Effector memory CD8-positive, alpha-beta T cell (primary cell): Measurements from ENCODE around the gene TLL2.

ENCODE experiments used
- ATAC-seq: fragments of 150-1000 bp; cut with Tn5 transposase; replicated peaks from 2 replicates; pipeline ENCODE4 v1.10.0; 2021; ENCODE audit warnings: mild to moderate bottlenecking, moderate library complexity
- DNase-seq, 3 experiments: peaks; one replicate each; pipeline ENCODE4 v3.0.0; 2021
- H3K27ac Mint-ChIP-seq, 2 donors: one replicate each; pipeline ENCODE4 v1.8.0; 2022; ENCODE audit warnings: mild to moderate bottlenecking in 2 of 2, mixed read lengths in 2 of 2, moderate library complexity in 2 of 2
- H3K27me3 Mint-ChIP-seq, 2 donors: one replicate each; pipeline ENCODE4 v1.8.0; 2022; ENCODE audit warnings: mixed read lengths in 2 of 2
- H3K36me3 Mint-ChIP-seq: one replicate; pipeline ENCODE4 v1.8.0; 2022; ENCODE audit warnings: mild to moderate bottlenecking, moderate library complexity, mixed read lengths; ENCODE audit not compliant: insufficient read depth
- H3K4me1 Mint-ChIP-seq, 2 donors: one replicate each; pipeline ENCODE4 v1.8.0; 2022; ENCODE audit warnings: low read depth in 2 of 2, mixed read lengths in 2 of 2
- H3K4me3 Mint-ChIP-seq, 2 donors: one replicate each; pipeline ENCODE4 v1.8.0; 2022; ENCODE audit warnings: mild to moderate bottlenecking in 2 of 2, mixed read lengths in 2 of 2, moderate library complexity in 2 of 2
- H3K9me3 Mint-ChIP-seq, 2 donors: one replicate each; pipeline ENCODE4 v1.8.0; 2022; ENCODE audit warnings: mixed read lengths in 2 of 2

TLL2 gene

GRCh38 chr10:96337106-96337505, 176.6 kb downstream of the TLL2 start:
- no peak for ATAC-seq
- peaks cover 31 to 57% of the 10 kb centered on the region in 2 donors for H3K27me3 Mint-ChIP-seq
- H3K36me3 Mint-ChIP-seq, result no peaks in the 10 kb centered on the region
- H3K4me1 Mint-ChIP-seq, result peaks cover 0 to 3% of the 10 kb centered on the region in 2 donors
- H3K4me3 Mint-ChIP-seq, result no peak overlapping the region
- no peak for DNase-seq
- no peaks in the 10 kb centered on the region for H3K9me3 Mint-ChIP-seq
- H3K27ac Mint-ChIP-seq, result no peak overlapping the region

- DNase-seq, result peak in 1 of 3 experiments; percentile 3
- peaks cover 0 to 3% of the 10 kb centered on the region in 2 donors for H3K4me1 Mint-ChIP-seq
- no peak for ATAC-seq
- no peak overlapping the region for H3K27ac Mint-ChIP-seq
- H3K9me3 Mint-ChIP-seq, result no peaks in the 10 kb centered on the region
- peaks cover 41 to 57% of the 10 kb centered on the region in 2 donors for H3K27me3 Mint-ChIP-seq
- H3K4me3 Mint-ChIP-seq, result no peak overlapping the region
- no peaks in the 10 kb centered on the region for H3K36me3 Mint-ChIP-seq
These were observed 178.9 kb downstream of the TLL2 start for GRCh38 chr10:96334616-96335526.

GRCh38 chr10:96333101-96333500, 180.6 kb downstream of the TLL2 start:
- no peak for DNase-seq
- no peak for ATAC-seq
- Mint-ChIP-seq H3K27me3 (peaks cover 41 to 58% of the 10 kb centered on the region in 2 donors), H3K9me3 (no peaks in the 10 kb centered on the region), H3K4me3 (no peak overlapping the region), H3K4me1 (peaks cover 0 to 3% of the 10 kb centered on the region in 2 donors), H3K36me3 (no peaks in the 10 kb centered on the region), H3K27ac (no peak overlapping the region)

DNA sequence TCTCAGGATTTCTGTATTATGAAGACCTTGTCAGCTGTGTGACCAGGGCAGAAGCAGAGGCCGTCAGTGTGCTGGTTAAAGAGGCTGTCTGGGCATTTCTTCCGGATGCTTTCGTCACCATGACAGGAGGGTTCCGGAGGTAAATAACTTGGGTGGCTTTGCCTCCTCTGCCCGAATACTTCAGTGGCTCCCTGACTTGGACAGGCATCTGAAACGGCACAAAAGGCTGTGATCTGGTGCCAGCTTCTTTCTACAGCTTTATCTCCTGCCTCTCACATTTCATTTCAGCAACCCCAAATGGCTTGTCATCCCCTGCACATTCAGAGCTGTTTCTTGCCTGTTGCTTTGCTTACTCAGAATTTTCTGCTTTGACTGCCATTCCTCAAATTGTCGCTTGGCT, 186.3 kb downstream of the TLL2 start:
- Mint-ChIP-seq H3K9me3 (no peaks in the 10 kb centered on the region), H3K4me1 (no peaks in the 10 kb centered on the region), H3K27ac (no peak overlapping the region), H3K27me3 (peaks cover 35 to 42% of the 10 kb centered on the region in 2 donors), H3K4me3 (no peak overlapping the region), H3K36me3 (no peaks in the 10 kb centered on the region)
- DNase-seq (no peak), ATAC-seq (no peak)

DNA sequence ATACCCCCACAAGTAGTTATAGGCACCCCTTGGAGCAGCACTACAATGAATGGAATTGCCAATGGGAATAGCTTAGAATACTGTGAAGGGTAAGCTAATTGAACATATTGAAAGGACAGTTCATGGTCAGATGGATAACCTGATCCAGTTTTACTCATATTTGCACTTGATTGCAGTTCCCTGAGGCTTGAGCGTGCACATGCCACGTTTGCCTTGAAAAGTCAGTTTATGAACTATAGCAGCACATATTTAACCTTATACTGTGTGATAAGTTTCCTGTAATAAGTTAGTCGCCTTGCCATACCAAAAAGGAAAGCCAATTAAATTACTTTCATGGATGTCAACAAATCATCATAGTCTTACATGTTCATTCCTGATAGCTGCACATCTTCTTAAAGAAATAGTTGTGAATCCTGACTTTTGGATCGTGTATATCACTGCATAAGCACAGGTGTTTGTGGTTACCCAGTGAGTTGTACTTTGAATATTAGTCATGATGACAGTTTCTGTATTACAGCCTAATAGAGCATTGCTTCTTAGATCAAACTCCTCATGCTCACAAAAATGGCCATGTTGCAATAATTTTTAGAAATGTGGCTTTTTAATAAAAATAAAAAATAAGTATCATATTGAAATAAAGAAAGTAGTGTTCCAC, 187.9 kb downstream of the TLL2 start:
- H3K36me3 Mint-ChIP-seq, result no peaks in the 10 kb centered on the region
- no peak for ATAC-seq

GRCh38 chr10:96324447-96324846, 189.3 kb downstream of the TLL2 start:
- no peaks in the 10 kb centered on the region for H3K36me3 Mint-ChIP-seq
- peaks cover 49 to 50% of the 10 kb centered on the region in 2 donors for H3K27me3 Mint-ChIP-seq
- H3K4me3 Mint-ChIP-seq, result no peak overlapping the region
- H3K9me3 Mint-ChIP-seq, result no peaks in the 10 kb centered on the region
- H3K4me1 Mint-ChIP-seq, result no peaks in the 10 kb centered on the region
- ATAC-seq (no peak), DNase-seq (no peak)
- H3K27ac Mint-ChIP-seq, result no peak overlapping the region

More for the DNA sequence above, 187.9 kb downstream of the TLL2 start:
- Mint-ChIP-seq H3K9me3 (no peaks in the 10 kb centered on the region), H3K27me3 (peaks cover 40% of the 10 kb centered on the region in 2 donors), H3K27ac (no peak overlapping the region), H3K4me3 (no peak overlapping the region), H3K4me1 (no peaks in the 10 kb centered on the region)
- DNase-seq, result no peak

DNA sequence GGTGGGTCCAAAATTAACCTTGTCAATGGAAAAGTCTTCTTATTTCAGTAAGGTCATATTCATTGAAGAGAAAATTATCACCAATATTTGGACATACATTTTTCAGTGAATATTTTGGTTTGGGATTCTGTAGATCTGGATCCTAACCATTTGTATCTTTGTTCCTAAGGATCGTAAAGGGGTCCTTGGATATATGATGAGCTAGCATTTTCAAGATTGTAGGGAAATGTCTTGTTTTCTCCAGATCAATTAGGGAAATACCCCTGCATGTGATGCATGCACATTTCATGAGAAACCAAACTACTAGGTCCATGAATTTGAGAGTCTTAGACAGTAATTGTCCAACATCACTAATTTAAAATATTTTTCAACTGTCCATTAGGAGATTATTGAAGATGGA, 191.5 kb downstream of the TLL2 start:
- Mint-ChIP-seq H3K36me3 (no peaks in the 10 kb centered on the region), H3K4me1 (no peaks in the 10 kb centered on the region), H3K4me3 (no peak overlapping the region), H3K9me3 (no peaks in the 10 kb centered on the region), H3K27ac (no peak overlapping the region), H3K27me3 (peaks cover 51 to 56% of the 10 kb centered on the region in 2 donors)
- DNase-seq, result no peak
- no peak for ATAC-seq

DNA sequence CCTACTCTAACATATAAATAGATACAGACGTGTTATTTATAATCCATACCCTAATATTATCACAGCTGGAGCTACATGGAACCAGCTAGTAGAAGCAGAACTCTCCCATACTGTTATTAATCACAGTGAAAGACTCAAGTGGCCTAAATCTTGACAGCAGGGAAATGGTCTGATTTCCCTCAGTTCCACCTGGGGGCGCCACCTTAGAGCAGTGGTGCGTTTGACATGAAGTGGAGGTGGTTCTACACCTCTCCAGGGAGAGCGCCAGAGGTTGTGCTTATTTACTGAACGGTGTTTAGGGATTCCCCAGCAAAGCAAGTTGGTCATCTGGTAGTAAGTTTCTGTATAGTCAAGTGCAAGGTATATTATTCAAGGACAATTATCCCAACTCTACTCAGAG, 191.9 kb downstream of the TLL2 start:
- H3K9me3 Mint-ChIP-seq, result no peaks in the 10 kb centered on the region
- peaks cover 51 to 60% of the 10 kb centered on the region in 2 donors for H3K27me3 Mint-ChIP-seq
- H3K36me3 Mint-ChIP-seq, result no peaks in the 10 kb centered on the region
- H3K4me3 Mint-ChIP-seq, result no peak overlapping the region
- DNase-seq (no peak), ATAC-seq (no peak)
- H3K4me1 Mint-ChIP-seq, result no peaks in the 10 kb centered on the region
- H3K27ac Mint-ChIP-seq, result no peak overlapping the region

GRCh38 chr10:96319754-96320474, 193.8 kb downstream of the TLL2 start:
- Mint-ChIP-seq H3K36me3 (no peaks in the 10 kb centered on the region), H3K9me3 (no peaks in the 10 kb centered on the region), H3K27ac (no peak overlapping the region), H3K4me1 (no peaks in the 10 kb centered on the region), H3K4me3 (no peak overlapping the region), H3K27me3 (peaks cover 63 to 79% of the 10 kb centered on the region in 2 donors)
- ATAC-seq (no peak), DNase-seq (no peak)

- H3K27ac Mint-ChIP-seq, result no peak overlapping the region
- H3K9me3 Mint-ChIP-seq, result no peaks in the 10 kb centered on the region
- H3K36me3 Mint-ChIP-seq, result no peaks in the 10 kb centered on the region
- ATAC-seq (no peak), DNase-seq (no peak)
- H3K27me3 Mint-ChIP-seq, result peaks cover 51 to 76% of the 10 kb centered on the region in 2 donors
- H3K4me1 Mint-ChIP-seq, result no peaks in the 10 kb centered on the region
- H3K4me3 Mint-ChIP-seq, result no peak overlapping the region
These were observed 196.5 kb downstream of the TLL2 start for GRCh38 chr10:96317067-96317833.
